H7 (cell line): ENCODE data around the gene CNTN4. TPM values are rescaled to one million over a fixed set of nuclear protein-coding genes. Genes with fewer than 3 reads are reported as not detected.
A peak's percentile ranks its signal among the peaks of the same experiment; 100 is the strongest.

Experiments used
- DNase-seq: peaks from one replicate; pipeline ENCODE4 v3.0.0; 2012
- H3K27me3 ChIP-seq: 2 replicates; pipeline ENCODE4 v1.6.0; 2011; ENCODE audit warnings: mild to moderate bottlenecking, low read length; ENCODE audit not compliant: control insufficient read depth, insufficient read depth
- H3K36me3 ChIP-seq: replicated peaks from 2 replicates; pipeline ENCODE4 v1.5.1; 2011; ENCODE audit warnings: low read length; ENCODE audit not compliant: control insufficient read depth, insufficient read depth
- H3K4me3 ChIP-seq: 2 replicates; pipeline ENCODE4 v1.5.1; 2011; ENCODE audit warnings: low read depth, mild to moderate bottlenecking, control low read depth, low read length, moderate library complexity; ENCODE audit not compliant: insufficient read depth
- total RNA-seq: library from RNA; depleted of rRNA; stranded (reverse); fragments of >200 nt; shearing (Covaris generic); gene quantifications from 2 replicates; pipeline ENCODE4 v1.2.3, GENCODE V29; 2014

CNTN4 gene
- total RNA-seq, 1 experiment from 2014 or later = 2.3 TPM

DNA sequence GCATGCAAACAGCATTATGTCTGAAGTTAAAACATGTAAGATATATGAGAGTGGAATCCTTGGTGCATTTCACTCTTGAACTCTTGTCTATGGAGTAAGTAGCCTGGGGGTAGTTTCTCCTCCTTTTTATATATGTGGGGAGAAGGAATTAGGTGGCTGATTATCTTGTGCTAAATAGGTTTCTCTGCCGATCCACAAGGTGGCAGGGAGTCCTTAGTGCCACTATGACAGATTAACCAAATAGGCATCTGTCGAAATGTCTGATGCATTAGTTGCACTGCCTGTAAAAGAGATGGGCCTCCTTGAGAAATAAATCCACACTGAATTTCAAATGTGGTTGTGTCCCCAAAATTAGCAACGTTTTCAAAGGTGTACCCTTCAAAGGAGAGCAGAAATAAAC, 170.1 kb downstream of the CNTN4 start:
- no peaks in the 10 kb centered on the region for H3K36me3 ChIP-seq
- DNase-seq = peak; percentile 1
- no peaks in the 10 kb centered on the region for H3K27me3 ChIP-seq
- no peak overlapping the region for H3K4me3 ChIP-seq

DNA sequence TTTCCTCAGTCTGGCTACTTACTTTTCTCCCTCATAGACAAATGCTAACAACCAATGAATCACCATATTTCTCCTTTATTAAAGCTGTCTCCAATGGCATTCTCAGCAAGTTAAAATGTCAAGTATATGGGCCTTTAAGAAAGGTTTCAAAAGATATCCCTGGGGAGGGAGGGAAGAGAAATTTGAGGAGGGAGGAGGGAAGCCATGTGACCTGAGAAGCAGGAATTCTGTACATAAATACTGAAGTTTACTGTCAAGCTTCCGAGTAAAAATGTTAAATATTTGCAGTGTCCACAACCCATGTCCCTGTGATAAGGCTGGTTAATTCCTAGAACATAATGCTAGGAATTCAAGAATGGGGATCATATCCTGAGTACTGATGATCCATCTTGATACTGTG, 175.9 kb downstream of the CNTN4 start:
- DNase-seq = no peak
- no peak overlapping the region for H3K4me3 ChIP-seq
- no peaks in the 10 kb centered on the region for H3K36me3 ChIP-seq
- H3K27me3 ChIP-seq = no peaks in the 10 kb centered on the region

DNA sequence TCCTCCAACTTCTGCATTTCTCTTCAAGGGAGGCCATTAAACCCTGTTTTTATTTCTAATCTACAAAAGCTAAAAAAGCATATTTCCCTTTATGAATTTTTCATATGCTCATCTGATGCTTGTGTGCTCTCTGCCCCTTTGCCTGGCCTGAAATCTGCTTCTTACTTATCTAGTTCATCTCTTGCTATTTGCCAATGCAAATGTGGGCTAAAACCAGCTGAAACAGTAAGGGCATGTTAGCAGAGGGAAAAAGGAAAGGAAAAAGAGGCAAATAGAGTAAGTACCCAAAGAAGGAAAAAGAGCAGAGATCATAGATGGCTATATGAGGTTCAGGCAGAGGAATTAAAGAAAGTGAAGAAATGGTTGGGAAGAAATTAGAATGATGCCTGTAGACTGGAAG, 185.2 kb downstream of the CNTN4 start:
- DNase-seq = no peak
- no peak overlapping the region for H3K4me3 ChIP-seq
- H3K36me3 ChIP-seq = no peaks in the 10 kb centered on the region
- no peaks in the 10 kb centered on the region for H3K27me3 ChIP-seq

DNA sequence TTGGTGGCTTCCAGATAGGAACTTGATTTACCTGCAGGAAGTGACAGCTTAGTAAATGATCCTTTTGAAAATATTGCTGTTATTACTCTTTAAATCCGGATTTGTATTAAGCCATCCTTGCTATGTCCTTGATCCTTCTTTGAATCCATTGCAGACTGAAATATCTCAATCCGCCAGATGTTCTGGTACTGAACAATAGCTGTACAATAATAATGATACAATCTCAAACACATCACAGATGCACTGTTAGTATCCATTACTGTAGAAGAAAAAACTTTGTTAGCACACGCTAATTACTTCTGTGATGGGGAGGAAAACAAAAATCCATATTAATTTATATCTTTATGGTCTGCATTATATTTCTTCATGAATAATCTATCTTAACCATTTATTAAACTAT, 202.3 kb downstream of the CNTN4 start:
- no peaks in the 10 kb centered on the region for H3K36me3 ChIP-seq

DNA sequence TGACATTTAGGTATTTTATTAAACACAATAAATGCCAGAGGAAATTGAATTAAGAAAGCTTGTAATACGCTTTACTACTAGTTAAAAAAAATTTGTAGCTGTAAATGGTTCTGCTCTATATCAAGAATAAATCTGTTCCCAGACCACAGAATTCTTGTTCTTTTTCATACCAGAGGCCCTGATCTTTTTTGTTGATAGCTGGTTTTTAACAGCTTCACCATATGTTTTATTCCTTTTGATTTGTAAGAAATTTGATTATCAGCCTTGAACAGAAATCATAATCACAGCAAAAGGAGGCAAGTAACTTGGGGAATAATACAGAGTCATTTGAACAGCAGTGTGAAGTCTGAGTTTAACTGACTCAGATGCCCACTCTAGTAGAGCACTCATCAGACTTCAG, 202.7 kb downstream of the CNTN4 start:
- no peak for DNase-seq
- no peaks in the 10 kb centered on the region for H3K27me3 ChIP-seq
- no peak overlapping the region for H3K4me3 ChIP-seq
- no peaks in the 10 kb centered on the region for H3K36me3 ChIP-seq

More for the DNA sequence above, 202.3 kb downstream of the CNTN4 start:
- H3K4me3 ChIP-seq = no peak overlapping the region
- DNase-seq = no peak
- H3K27me3 ChIP-seq = no peaks in the 10 kb centered on the region

DNA sequence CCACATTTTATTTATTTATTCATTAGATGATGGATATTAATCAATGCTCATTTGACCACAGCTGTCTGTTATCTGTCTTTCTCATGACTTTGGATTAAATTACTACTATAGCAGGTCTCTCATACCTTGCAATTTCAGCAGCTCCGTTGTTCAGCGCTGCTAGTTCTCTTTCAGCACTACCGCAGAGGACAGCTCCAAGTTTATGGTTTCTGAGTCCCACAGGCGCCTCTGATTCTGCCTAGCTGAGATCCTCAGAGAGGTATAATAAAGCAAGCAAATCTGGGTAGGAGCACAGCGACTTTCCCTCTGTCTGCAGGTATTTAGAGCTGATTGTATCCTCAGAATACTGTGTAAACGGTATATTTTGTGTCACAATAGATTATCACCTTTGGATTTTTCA, 204.9 kb downstream of the CNTN4 start:
- Histone ChIP-seq H3K4me3 (no peak overlapping the region), H3K36me3 (no peaks in the 10 kb centered on the region), H3K27me3 (no peaks in the 10 kb centered on the region)
- DNase-seq = peak; percentile 46

DNA sequence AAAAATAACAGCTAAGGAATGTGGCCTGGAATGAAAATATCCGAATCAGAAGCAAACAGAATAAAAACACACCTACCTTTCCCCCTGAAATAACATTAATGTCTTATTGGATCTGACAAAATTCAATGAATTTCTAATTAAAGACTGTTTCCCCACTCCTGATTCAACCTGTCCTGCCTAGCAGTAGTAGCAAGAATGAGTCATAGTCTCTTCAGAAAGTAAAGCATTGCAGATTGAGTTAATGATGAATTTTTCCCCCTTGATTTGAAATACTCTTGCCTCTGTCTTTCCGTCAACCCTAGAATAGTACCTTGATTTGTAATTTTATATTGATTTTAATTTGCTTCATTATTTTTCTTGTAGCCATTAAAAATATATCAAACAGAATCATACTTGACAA, 212.4 kb downstream of the CNTN4 start:
- no peaks in the 10 kb centered on the region for H3K36me3 ChIP-seq
- H3K4me3 ChIP-seq = no peak overlapping the region
- H3K27me3 ChIP-seq = no peaks in the 10 kb centered on the region
- no peak for DNase-seq

DNA sequence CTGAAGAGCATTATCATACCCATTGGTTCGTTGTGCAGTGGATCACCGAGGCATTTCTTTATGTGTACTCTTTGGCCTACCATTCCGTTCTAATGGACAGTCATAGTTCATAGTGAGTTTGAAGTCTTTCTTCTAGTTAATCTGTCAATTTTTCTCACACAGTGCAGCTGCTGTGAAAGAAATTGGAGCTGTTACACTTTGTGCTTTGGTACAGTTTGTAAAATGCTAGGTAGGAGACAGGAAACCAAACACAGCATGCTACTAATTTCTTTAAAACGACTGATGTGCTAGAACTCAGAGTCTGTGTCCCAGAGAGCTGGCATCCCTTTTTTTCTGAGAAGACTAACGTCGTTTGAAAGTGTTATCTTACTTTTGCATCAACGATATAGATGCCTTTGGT, 218.9 kb downstream of the CNTN4 start:
- DNase-seq = no peak
- Histone ChIP-seq H3K27me3 (no peaks in the 10 kb centered on the region), H3K4me3 (no peak overlapping the region), H3K36me3 (no peaks in the 10 kb centered on the region)

DNA sequence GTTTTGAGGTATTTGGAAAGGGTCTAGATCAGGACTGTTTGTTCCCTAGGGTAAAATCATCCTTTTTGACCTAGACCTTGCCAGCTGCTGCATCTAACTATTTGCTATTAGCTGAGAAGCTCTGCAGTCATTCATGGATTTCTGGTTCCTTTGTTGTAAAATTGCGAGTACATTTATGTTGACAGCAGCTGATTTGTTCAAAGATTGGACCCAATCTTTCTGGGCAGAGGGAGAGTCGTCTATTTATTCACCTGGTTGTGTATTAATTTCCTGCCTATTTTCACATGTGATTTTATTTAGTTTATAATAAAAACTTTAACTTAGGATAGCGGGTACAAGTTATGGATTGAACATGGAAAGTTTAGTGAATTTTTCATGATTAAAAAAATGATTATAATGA, 236.3 kb downstream of the CNTN4 start:
- H3K36me3 ChIP-seq = no peaks in the 10 kb centered on the region
- no peak overlapping the region for H3K4me3 ChIP-seq
- DNase-seq = no peak
- H3K27me3 ChIP-seq = no peaks in the 10 kb centered on the region

DNA sequence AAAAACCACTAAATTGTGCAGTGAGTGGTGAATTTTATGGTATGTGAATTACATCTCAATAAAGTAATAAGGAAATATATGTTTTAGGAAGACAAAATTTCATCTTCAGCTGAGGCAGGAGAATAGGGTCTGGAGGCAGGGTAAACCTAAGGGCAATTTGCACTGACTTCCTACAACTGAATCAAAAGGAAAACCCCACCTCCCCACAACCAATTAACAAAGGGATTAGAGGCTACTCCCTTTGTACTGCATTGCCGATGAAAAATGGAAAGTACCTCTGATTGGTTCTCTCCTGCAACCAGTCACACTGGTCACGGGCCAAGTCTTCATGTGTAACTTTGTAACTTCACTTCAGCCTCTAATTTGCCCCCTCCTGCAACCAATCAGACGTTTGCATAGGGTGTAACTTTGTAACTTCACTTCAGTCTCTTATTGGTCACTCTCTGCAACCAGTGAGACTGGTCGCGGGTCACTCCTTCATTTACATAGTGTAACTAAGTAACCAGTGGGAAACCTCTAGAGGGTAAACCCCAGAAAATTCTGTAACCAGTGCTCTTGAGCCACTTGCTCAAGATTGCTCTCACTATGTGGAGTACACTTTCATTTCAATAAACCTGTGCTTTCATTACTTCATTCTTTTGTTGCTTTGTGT, 244.5 kb downstream of the CNTN4 start:
- no peak for DNase-seq
- Histone ChIP-seq H3K36me3 (no peaks in the 10 kb centered on the region), H3K27me3 (no peaks in the 10 kb centered on the region), H3K4me3 (no peak overlapping the region)

DNA sequence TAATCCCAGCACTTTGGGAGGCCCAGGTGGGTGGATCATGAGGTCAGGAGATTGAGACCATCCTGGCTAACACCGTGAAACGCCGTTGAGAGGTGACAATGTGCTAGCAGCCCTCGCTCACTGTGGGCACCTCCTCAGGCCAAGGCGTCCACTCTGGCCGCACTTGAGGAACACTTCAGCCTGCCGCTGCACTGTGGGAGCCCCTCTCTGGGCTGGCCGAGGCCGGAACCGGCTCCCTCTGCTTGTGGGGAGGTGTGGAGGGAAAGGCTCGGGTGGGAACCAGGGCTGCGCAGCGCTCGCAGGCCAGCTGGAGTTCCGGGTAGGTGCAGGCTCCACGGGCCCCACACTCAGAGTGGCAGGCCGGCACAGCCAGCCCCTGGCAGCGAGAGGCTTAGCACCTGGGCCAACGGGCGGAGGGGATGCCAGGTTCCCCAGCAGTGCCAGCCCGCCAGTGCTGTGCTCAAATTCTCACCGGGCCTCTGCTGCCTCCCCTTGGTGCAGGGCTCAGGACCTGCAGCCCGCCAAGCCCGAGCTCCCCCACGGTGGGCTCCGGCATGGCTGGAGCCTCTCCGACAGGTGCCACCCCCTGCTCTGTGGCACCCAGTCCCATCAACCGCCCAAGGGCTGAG, 253.6 kb downstream of the CNTN4 start:
- Histone ChIP-seq H3K4me3 (no peak overlapping the region), H3K36me3 (no peaks in the 10 kb centered on the region), H3K27me3 (no peaks in the 10 kb centered on the region)
- no peak for DNase-seq

DNA sequence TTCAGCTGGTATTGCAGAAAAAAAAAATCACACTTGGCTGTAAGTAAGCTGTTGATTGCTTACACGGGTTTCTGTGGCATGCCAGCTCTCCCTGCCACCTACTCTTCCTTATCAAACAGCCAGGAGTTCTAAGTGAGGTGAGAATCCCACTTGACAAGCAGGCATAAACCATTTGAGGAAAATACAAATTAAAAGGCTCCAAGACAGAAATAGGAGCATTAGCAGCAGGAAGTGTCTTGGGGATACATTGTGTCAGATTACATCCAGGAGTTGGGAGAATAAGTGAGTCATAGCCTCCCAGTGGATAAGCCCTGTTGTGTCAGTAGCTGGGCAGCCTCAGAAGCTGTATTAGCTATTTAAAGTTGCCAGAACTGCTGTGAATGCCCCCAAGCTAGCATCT, 256.0 kb downstream of the CNTN4 start:
- Histone ChIP-seq H3K27me3 (no peaks in the 10 kb centered on the region), H3K36me3 (no peaks in the 10 kb centered on the region), H3K4me3 (no peak overlapping the region)
- DNase-seq = peak; percentile 59

DNA sequence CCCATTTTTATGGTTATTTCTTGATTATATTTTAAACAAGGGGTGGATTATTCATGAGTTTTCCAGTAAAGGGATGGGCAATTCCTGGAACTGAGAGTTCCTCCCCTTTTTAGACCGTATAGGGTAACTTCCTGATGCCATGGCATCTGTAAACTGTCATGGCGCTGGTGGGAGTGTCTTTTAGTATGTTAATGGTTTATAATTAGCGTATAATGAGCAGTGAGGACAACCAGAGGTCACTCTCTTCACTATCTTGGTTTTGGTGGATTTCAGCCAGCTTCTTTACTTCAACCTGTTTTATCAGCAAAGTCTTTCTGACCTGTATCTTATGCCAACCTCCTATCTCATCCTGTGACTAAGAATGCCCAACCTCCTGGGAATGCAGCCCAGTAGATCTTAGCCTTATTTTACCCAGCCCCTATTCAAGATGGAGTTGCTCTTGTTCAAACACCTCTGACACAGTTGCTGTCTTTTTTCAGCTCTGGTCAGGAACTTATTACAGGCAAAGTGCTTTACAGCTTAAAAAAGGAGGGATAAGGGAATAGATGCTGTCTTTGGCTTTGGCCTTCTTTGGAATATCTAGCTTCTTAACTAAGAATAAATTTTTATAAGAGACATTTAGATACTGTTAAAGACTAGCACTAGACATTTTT, 257.8 kb downstream of the CNTN4 start:
- no peak overlapping the region for H3K4me3 ChIP-seq
- DNase-seq = no peak
- H3K27me3 ChIP-seq = no peaks in the 10 kb centered on the region
- H3K36me3 ChIP-seq = no peaks in the 10 kb centered on the region

DNA sequence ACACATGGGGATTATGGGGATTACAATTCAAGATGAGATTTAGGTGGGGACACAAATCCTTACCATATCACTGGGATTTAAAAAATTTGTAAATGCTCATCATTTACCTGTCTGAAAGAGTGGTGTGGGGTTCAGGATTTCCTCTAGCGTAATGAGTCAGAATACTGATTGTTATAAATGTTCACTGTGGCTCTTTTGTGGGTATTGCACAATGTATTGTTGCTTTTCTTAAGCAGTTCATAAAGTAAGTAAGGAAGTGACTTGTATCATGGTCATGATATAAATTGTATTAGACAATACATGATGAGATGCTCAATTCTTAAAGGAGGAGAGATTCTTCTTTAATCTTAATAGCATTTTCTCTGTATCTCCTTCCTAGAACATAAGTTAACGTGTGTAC, 262.1 kb downstream of the CNTN4 start:
- Histone ChIP-seq H3K4me3 (no peak overlapping the region), H3K27me3 (no peaks in the 10 kb centered on the region)
- no peak for DNase-seq

DNA sequence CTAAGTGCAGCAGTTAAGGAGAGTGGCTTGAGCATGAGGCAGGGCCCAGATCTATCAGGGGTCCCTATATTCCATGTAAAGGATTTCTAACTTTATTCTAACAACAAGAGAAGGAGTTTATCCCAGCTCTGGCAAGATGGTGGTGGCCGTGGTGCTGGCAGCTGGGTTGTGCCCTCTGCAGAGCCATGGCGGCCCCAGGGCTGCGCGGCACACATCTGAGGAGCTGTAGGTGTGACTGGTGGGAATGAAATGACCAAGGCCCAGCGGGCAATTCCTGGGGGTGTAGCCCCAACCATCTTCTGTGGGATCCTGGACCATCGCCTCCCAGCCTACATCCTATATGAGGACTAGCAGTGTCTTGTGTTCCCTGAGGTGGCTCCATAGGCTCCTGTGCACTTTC, 263.5 kb downstream of the CNTN4 start:
- Histone ChIP-seq H3K4me3 (no peak overlapping the region), H3K27me3 (no peaks in the 10 kb centered on the region), H3K36me3 (no peaks in the 10 kb centered on the region)
- no peak for DNase-seq

More for the DNA sequence above, 262.1 kb downstream of the CNTN4 start:
- H3K36me3 ChIP-seq = no peaks in the 10 kb centered on the region
